HepG2 (cell line): ENCODE measurements around the gene HMG20B. TPM values are rescaled to one million over a fixed set of nuclear protein-coding genes. Genes with fewer than 3 reads are reported as not detected.
A peak's percentile ranks its signal among the peaks of the same experiment; 100 is the strongest.

ENCODE experiments used
- CEBPG ChIP-seq: IDR thresholded peaks from 2 replicates; pipeline ENCODE4 v1.6.1; 2016
- HNRNPL ChIP-seq: fragments of 200-400 bp; formaldehyde crosslinking; IDR thresholded peaks from 2 replicates; pipeline ENCODE4 v1.6.1; 2017; ENCODE audit warnings: mild to moderate bottlenecking, low read depth, low read length
- HNRNPLL ChIP-seq: fragments of 200-400 bp; formaldehyde crosslinking; IDR thresholded peaks from 2 replicates; pipeline ENCODE4 v1.6.1; 2017; ENCODE audit warnings: mild to moderate bottlenecking, low read depth, low read length; ENCODE audit not compliant: poor library complexity, severe bottlenecking
- NFE2 ChIP-seq: sonication (generic); formaldehyde crosslinking; IDR thresholded peaks from 2 replicates; pipeline ENCODE4 v1.4.0; 2020; ENCODE audit warnings: missing genetic modification reagents
- POLR2G ChIP-seq: fragments of 200-400 bp; formaldehyde crosslinking; IDR thresholded peaks from 2 replicates; pipeline ENCODE4 v1.6.1; 2018; ENCODE audit warnings: mild to moderate bottlenecking, low read depth, low read length, moderate library complexity
- PPARG ChIP-seq: conservative IDR thresholded peaks from 2 replicates; pipeline ENCODE4 v1.6.1; 2016; ENCODE audit warnings: missing biosample characterization, missing genetic modification reagents
- REPIN1 ChIP-seq: sonication (generic); formaldehyde crosslinking; IDR thresholded peaks from 2 replicates; pipeline ENCODE4 v1.8.0; 2022; ENCODE audit warnings: missing genetic modification reagents, low read depth, mild to moderate bottlenecking, borderline replicate concordance
- SP140L ChIP-seq: sonication (generic); formaldehyde crosslinking; IDR thresholded peaks from 2 replicates; pipeline ENCODE4 v1.4.0; 2020; ENCODE audit warnings: missing genetic modification reagents, borderline replicate concordance
- ZBTB1 ChIP-seq: sonication (generic); formaldehyde crosslinking; IDR thresholded peaks from 2 replicates; pipeline ENCODE4 v1.4.0; 2020; ENCODE audit warnings: missing genetic modification reagents, borderline replicate concordance
- ZNF549 ChIP-seq: sonication (generic); formaldehyde crosslinking; IDR thresholded peaks from 2 replicates; pipeline ENCODE4 v1.5.0; 2020; ENCODE audit warnings: missing genetic modification reagents
- ZNF605 ChIP-seq: sonication (generic); formaldehyde crosslinking; IDR thresholded peaks from 2 replicates; pipeline ENCODE4 v1.8.0; 2022; ENCODE audit warnings: mild to moderate bottlenecking, missing genetic modification reagents
- ZNF75D ChIP-seq: sonication (generic); formaldehyde crosslinking; IDR thresholded peaks from 2 replicates; pipeline ENCODE4 v1.8.1; 2023; ENCODE audit warnings: missing genetic modification reagents, mild to moderate bottlenecking, borderline replicate concordance
- ZNF768 ChIP-seq: sonication (generic); formaldehyde crosslinking; IDR thresholded peaks from 2 replicates; pipeline ENCODE4 v1.4.0; 2020; ENCODE audit warnings: missing genetic modification reagents
- polyA plus RNA-seq, 8 experiments: library from polyadenylated mRNA; depleted of rRNA in 3 of 8; stranded (reverse) in 7 of 8; unstranded in 1 of 8; fragments of >200 nt; fragmentation: Illumina TruSeq in 4 of 8; extraction: Trizol in 4 of 8; gene quantifications; 2 replicates each; pipeline versions ENCODE4 v1.2.1 to v1.2.3, GENCODE V29; 2011 to 2016; ENCODE audit warnings: low read depth in 4 of 8, missing spikeins in 1 of 8, mixed read lengths in 1 of 8; ENCODE audit not compliant: insufficient read depth in 1 of 8
- total RNA-seq, 5 experiments: library from RNA; depleted of rRNA; stranded (reverse); fragments of >200 nt; fragmentation: Illumina TruSeq; extraction: Trizol; gene quantifications; 2 replicates each; pipeline ENCODE4 v1.2.3, GENCODE V29; 2016; ENCODE audit warnings: low read depth in 1 of 5
- TF ChIP-seq, protein P1 (sequence below): sonication (generic); formaldehyde crosslinking; conservative IDR thresholded peaks from 2 replicates; pipeline ENCODE4 v1.4.0; 2020; ENCODE audit warnings: mild to moderate bottlenecking, missing genetic modification reagents, moderate library complexity
- TF ChIP-seq, protein P2 (sequence below): sonication (generic); formaldehyde crosslinking; IDR thresholded peaks from 2 replicates; pipeline ENCODE4 v1.8.1; 2023; ENCODE audit warnings: missing genetic modification reagents, mild to moderate bottlenecking, borderline replicate concordance
- TF ChIP-seq, protein P3 (sequence below): sonication (generic); formaldehyde crosslinking; IDR thresholded peaks from 2 replicates; pipeline ENCODE4 v1.4.0; 2020; ENCODE audit warnings: missing genetic modification reagents
- TF ChIP-seq, protein P4 (sequence below): sonication (generic); formaldehyde crosslinking; IDR thresholded peaks from 2 replicates; pipeline ENCODE4 v1.5.0; 2020; ENCODE audit warnings: mild to moderate bottlenecking, missing genetic modification reagents, borderline replicate concordance
- TF ChIP-seq, protein P5 (sequence below): sonication (generic); formaldehyde crosslinking; IDR thresholded peaks from 2 replicates; pipeline ENCODE4 v1.8.0; 2022; ENCODE audit warnings: missing genetic modification reagents, low read depth, mild to moderate bottlenecking, borderline replicate concordance
- TF ChIP-seq, protein P6 (sequence below): IDR thresholded peaks from 2 replicates; pipeline ENCODE4 v1.6.1; 2016; ENCODE audit warnings: control low read depth

HMG20B gene
- total and polyA plus RNA-seq, 2 of the 13 experiments (the other 11 are each of a cell fraction or from before 2014, with no cell fraction given), result 23.9 to 29.2 TPM

DNA sequence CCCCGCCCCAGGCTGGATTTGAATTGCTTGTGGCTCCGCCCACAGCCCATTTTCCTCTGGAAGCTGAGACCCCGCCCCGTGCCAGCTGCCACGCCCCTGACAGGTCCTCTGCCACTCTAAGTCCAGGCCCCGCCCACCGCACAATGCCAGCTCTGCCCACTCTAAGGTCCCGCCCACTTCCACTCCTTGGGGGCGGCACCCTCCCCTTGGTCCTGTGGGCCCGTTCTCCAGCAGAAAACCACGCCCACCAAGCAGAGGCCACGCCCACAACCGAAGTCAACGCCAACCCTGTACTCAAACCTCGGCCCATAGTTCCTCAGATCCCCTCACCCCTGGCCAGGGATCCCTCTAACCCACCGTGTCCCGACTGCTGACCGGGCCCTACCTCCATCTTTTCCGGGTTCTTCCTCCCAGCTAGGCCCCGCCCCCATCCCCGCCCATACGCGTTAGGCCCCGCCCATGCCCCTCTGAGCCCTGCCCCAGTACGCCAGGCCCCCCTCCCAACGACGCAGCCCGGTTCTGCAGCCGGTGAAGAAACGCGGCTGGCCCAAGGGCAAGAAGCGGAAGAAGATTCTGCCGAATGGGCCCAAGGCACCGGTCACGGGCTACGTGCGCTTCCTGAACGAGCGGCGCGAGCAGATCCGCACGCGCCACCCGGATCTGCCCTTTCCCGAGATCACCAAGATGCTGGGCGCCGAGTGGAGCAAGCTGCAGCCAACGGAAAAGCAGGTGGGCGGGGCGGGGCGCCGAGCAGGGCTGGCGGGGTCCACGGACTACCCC, 1.3 kb downstream of the HMG20B start (continued):
- TF ChIP-seq, protein P1, sequence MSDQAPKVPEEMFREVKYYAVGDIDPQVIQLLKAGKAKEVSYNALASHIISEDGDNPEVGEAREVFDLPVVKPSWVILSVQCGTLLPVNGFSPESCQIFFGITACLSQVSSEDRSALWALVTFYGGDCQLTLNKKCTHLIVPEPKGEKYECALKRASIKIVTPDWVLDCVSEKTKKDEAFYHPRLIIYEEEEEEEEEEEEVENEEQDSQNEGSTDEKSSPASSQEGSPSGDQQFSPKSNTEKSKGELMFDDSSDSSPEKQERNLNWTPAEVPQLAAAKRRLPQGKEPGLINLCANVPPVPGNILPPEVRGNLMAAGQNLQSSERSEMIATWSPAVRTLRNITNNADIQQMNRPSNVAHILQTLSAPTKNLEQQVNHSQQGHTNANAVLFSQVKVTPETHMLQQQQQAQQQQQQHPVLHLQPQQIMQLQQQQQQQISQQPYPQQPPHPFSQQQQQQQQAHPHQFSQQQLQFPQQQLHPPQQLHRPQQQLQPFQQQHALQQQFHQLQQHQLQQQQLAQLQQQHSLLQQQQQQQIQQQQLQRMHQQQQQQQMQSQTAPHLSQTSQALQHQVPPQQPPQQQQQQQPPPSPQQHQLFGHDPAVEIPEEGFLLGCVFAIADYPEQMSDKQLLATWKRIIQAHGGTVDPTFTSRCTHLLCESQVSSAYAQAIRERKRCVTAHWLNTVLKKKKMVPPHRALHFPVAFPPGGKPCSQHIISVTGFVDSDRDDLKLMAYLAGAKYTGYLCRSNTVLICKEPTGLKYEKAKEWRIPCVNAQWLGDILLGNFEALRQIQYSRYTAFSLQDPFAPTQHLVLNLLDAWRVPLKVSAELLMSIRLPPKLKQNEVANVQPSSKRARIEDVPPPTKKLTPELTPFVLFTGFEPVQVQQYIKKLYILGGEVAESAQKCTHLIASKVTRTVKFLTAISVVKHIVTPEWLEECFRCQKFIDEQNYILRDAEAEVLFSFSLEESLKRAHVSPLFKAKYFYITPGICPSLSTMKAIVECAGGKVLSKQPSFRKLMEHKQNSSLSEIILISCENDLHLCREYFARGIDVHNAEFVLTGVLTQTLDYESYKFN (CRISPR knock-in tag), result no peak
- TF ChIP-seq ZNF549 (CRISPR knock-in tag) (no peak), ZNF75D (CRISPR knock-in tag) (no peak), ZNF768 (no peak), CEBPG (CRISPR knock-in tag) (no peak), SP140L (CRISPR knock-in tag) (no peak), HNRNPLL (no peak), HNRNPL (peak; percentile 89), POLR2G (no peak), PPARG (CRISPR knock-in tag) (no peak), REPIN1 (0 out of 2 replicates have a peak, but pooled peaks have one; percentile 21), ZNF605 (no peak), NFE2 (CRISPR knock-in tag) (no peak), ZBTB1 (CRISPR knock-in tag) (no peak)
- TF ChIP-seq, protein P2, sequence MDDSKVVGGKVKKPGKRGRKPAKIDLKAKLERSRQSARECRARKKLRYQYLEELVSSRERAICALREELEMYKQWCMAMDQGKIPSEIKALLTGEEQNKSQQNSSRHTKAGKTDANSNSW (CRISPR knock-in tag), result no peak
- TF ChIP-seq, protein P3, sequence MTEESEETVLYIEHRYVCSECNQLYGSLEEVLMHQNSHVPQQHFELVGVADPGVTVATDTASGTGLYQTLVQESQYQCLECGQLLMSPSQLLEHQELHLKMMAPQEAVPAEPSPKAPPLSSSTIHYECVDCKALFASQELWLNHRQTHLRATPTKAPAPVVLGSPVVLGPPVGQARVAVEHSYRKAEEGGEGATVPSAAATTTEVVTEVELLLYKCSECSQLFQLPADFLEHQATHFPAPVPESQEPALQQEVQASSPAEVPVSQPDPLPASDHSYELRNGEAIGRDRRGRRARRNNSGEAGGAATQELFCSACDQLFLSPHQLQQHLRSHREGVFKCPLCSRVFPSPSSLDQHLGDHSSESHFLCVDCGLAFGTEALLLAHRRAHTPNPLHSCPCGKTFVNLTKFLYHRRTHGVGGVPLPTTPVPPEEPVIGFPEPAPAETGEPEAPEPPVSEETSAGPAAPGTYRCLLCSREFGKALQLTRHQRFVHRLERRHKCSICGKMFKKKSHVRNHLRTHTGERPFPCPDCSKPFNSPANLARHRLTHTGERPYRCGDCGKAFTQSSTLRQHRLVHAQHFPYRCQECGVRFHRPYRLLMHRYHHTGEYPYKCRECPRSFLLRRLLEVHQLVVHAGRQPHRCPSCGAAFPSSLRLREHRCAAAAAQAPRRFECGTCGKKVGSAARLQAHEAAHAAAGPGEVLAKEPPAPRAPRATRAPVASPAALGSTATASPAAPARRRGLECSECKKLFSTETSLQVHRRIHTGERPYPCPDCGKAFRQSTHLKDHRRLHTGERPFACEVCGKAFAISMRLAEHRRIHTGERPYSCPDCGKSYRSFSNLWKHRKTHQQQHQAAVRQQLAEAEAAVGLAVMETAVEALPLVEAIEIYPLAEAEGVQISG, result no peak
- TF ChIP-seq, protein P4, sequence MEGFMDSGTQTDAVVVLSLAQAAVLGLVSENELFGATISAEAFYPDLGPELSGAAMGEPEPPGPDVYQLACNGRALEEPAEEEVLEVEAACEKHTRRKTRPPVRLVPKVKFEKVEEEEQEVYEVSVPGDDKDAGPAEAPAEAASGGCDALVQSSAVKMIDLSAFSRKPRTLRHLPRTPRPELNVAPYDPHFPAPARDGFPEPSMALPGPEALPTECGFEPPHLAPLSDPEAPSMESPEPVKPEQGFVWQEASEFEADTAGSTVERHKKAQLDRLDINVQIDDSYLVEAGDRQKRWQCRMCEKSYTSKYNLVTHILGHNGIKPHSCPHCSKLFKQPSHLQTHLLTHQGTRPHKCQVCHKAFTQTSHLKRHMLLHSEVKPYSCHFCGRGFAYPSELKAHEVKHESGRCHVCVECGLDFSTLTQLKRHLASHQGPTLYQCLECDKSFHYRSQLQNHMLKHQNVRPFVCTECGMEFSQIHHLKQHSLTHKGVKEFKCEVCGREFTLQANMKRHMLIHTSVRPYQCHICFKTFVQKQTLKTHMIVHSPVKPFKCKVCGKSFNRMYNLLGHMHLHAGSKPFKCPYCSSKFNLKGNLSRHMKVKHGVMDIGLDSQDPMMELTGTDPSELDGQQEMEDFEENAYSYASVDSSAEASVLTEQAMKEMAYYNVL (CRISPR knock-in tag), result no peak
- TF ChIP-seq, protein P5, sequence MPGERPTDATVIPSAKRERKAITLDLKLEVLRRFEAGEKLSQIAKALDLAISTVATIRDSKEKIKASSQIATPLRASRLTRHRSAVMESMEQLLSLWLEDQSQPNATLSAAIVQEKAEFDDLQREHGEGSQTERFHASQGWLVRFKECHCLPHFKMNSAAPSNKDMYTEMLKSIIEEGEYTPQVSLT, result no peak
- TF ChIP-seq, protein P6, sequence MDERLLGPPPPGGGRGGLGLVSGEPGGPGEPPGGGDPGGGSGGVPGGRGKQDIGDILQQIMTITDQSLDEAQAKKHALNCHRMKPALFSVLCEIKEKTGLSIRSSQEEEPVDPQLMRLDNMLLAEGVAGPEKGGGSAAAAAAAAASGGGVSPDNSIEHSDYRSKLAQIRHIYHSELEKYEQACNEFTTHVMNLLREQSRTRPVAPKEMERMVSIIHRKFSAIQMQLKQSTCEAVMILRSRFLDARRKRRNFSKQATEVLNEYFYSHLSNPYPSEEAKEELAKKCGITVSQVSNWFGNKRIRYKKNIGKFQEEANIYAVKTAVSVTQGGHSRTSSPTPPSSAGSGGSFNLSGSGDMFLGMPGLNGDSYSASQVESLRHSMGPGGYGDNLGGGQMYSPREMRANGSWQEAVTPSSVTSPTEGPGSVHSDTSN, result peak; percentile 68
